Activated naive CD4-positive, alpha-beta T cell treated with anti-CD3 and anti-CD28 coated beads, Interleukin-2, amount 50 U/mL, for 72 hours (primary cell): ENCODE measurements around the gene EHD3. TPM values are rescaled to one million over a fixed set of nuclear protein-coding genes. Genes with fewer than 3 reads are reported as not detected.
A peak's percentile ranks its signal among the peaks of the same experiment; 100 is the strongest.
"Not testable (repeated sequence)": the region's sequence is repeated elsewhere in the genome, so short reads cannot be mapped to it uniquely, and the experiment has no call there.

ENCODE experiments used
- ATAC-seq, 2 donors: fragments of 150-1000 bp; cut with Tn5 transposase; 2 replicates each; pipeline ENCODE4 v1.10.0; 2021; ENCODE audit warnings: mild to moderate bottlenecking in 2 of 2, moderate library complexity in 2 of 2
- DNase-seq, 2 donors: peaks; one replicate each; pipeline ENCODE4 v3.0.0; 2021 to 2022; ENCODE audit warnings: low spot score in 2 of 2
- H3K27ac Mint-ChIP-seq, 2 donors: one replicate each; pipeline ENCODE4 v1.8.0; 2022; ENCODE audit warnings: mild to moderate bottlenecking in 2 of 2, mixed read lengths in 2 of 2
- H3K36me3 Mint-ChIP-seq, 2 donors: one replicate each; pipeline ENCODE4 v1.8.0; 2022; ENCODE audit warnings: mixed read lengths in 2 of 2
- H3K9me3 Mint-ChIP-seq, 2 donors: one replicate each; pipeline ENCODE4 v1.8.0; 2022; ENCODE audit warnings: mixed read lengths in 2 of 2
- total RNA-seq, 2 donors: library from RNA; stranded (reverse); gene quantifications; one replicate each; pipeline ENCODE4 v1.2.3, GENCODE V29; 2022

The EHD3 gene
- total RNA-seq, 2 donors from 2014 or later = 0.48 to 1.9 TPM

GRCh38 chr2:31258351-31258750 lies 24.4 kb downstream of the EHD3 start:
- Mint-ChIP-seq H3K36me3 (no peaks in the 10 kb centered on the region), H3K9me3 (no peaks in the 10 kb centered on the region), H3K27ac (no peak overlapping the region)
- ATAC-seq = no peak
- no peak for DNase-seq

GRCh38 chr2:31259075-31259474 lies 25.1 kb downstream of the EHD3 start:
- Mint-ChIP-seq H3K9me3 (no peaks in the 10 kb centered on the region), H3K36me3 (no peaks in the 10 kb centered on the region), H3K27ac (peak overlapping the region in 1 of 2 donors; percentile 44)
- no peak for ATAC-seq
- DNase-seq = no peak

- ATAC-seq (no peak), DNase-seq (no peak)
- no peaks in the 10 kb centered on the region for H3K9me3 Mint-ChIP-seq
- H3K27ac Mint-ChIP-seq = no peak overlapping the region
- H3K36me3 Mint-ChIP-seq = no peaks in the 10 kb centered on the region
These were observed 26.9 kb downstream of the EHD3 start for GRCh38 chr2:31260870-31261269.

GRCh38 chr2:31263636-31264190 lies 29.8 kb downstream of the EHD3 start:
- no peak for ATAC-seq
- H3K27ac Mint-ChIP-seq = no peak overlapping the region
- no peaks in the 10 kb centered on the region for H3K9me3 Mint-ChIP-seq

GRCh38 chr2:31265234-31265633 lies 31.3 kb downstream of the EHD3 start:
- ATAC-seq (no peak), DNase-seq (no peak)
- Mint-ChIP-seq H3K27ac (no peak overlapping the region), H3K9me3 (no peaks in the 10 kb centered on the region), H3K36me3 (no peaks in the 10 kb centered on the region)

More at GRCh38 chr2:31263636-31264190, 29.8 kb downstream of the EHD3 start:
- no peaks in the 10 kb centered on the region for H3K36me3 Mint-ChIP-seq
- DNase-seq = no peak

GRCh38 chr2:31266804-31267203 lies 32.9 kb downstream of the EHD3 start:
- no peaks in the 10 kb centered on the region for H3K9me3 Mint-ChIP-seq
- no peak for ATAC-seq
- DNase-seq = no peak
- no peaks in the 10 kb centered on the region for H3K36me3 Mint-ChIP-seq
- H3K27ac Mint-ChIP-seq = no peak overlapping the region

GRCh38 chr2:31267437-31268120 lies 33.6 kb downstream of the EHD3 start:
- ATAC-seq (no peak), DNase-seq (no peak)
- no peaks in the 10 kb centered on the region for H3K9me3 Mint-ChIP-seq
- no peaks in the 10 kb centered on the region for H3K36me3 Mint-ChIP-seq
- H3K27ac Mint-ChIP-seq = no peak overlapping the region

GRCh38 chr2:31268344-31268743 lies 34.4 kb downstream of the EHD3 start:
- Mint-ChIP-seq H3K9me3 (no peaks in the 10 kb centered on the region), H3K36me3 (no peaks in the 10 kb centered on the region), H3K27ac (no peak overlapping the region)
- DNase-seq (no peak), ATAC-seq (no peak)

- H3K36me3 Mint-ChIP-seq = no peaks in the 10 kb centered on the region
- H3K9me3 Mint-ChIP-seq = no peaks in the 10 kb centered on the region
- DNase-seq (no peak), ATAC-seq (no peak)
- no peak overlapping the region for H3K27ac Mint-ChIP-seq
These were observed 35.1 kb downstream of the EHD3 start for GRCh38 chr2:31269087-31269486.

- H3K9me3 Mint-ChIP-seq = no peaks in the 10 kb centered on the region
- no peaks in the 10 kb centered on the region for H3K36me3 Mint-ChIP-seq
- no peak for DNase-seq
- H3K27ac Mint-ChIP-seq = no peak overlapping the region
- ATAC-seq = peak; percentile 34 to 43
These were observed 36.2 kb downstream of the EHD3 start for GRCh38 chr2:31270131-31270530.

- Mint-ChIP-seq H3K27ac (no peak overlapping the region), H3K9me3 (no peaks in the 10 kb centered on the region), H3K36me3 (no peaks in the 10 kb centered on the region)
- ATAC-seq (no peak), DNase-seq (no peak)
These were observed 36.9 kb downstream of the EHD3 start for GRCh38 chr2:31270822-31271231.

GRCh38 chr2:31271851-31272267 lies 37.9 kb downstream of the EHD3 start:
- no peak for DNase-seq
- no peak for ATAC-seq
- Mint-ChIP-seq H3K9me3 (no peaks in the 10 kb centered on the region), H3K27ac (no peak overlapping the region), H3K36me3 (no peaks in the 10 kb centered on the region)

- no peaks in the 10 kb centered on the region for H3K36me3 Mint-ChIP-seq
- DNase-seq (no peak), ATAC-seq (no peak)
- no peaks in the 10 kb centered on the region for H3K9me3 Mint-ChIP-seq
- no peak overlapping the region for H3K27ac Mint-ChIP-seq
These were observed 40.6 kb downstream of the EHD3 start for GRCh38 chr2:31274401-31275075.

- ATAC-seq = no peak
These were observed 42.0 kb downstream of the EHD3 start for GRCh38 chr2:31275976-31276375.

GRCh38 chr2:31277621-31278020 lies 43.7 kb downstream of the EHD3 start:
- H3K36me3 Mint-ChIP-seq = no peaks in the 10 kb centered on the region
- DNase-seq (no peak), ATAC-seq (no peak)
- peaks cover 0 to 4% of the 10 kb centered on the region in 2 donors for H3K9me3 Mint-ChIP-seq
- no peak overlapping the region for H3K27ac Mint-ChIP-seq

More at GRCh38 chr2:31275976-31276375, 42.0 kb downstream of the EHD3 start:
- H3K27ac Mint-ChIP-seq = no peak overlapping the region
- H3K36me3 Mint-ChIP-seq = no peaks in the 10 kb centered on the region
- no peaks in the 10 kb centered on the region for H3K9me3 Mint-ChIP-seq
- no peak for DNase-seq

- Mint-ChIP-seq H3K27ac (no peak overlapping the region), H3K9me3 (peaks cover 0 to 4% of the 10 kb centered on the region in 2 donors), H3K36me3 (no peaks in the 10 kb centered on the region)
- DNase-seq = no peak
- ATAC-seq = no peak
These were observed 48.7 kb downstream of the EHD3 start for GRCh38 chr2:31282634-31283033.

GRCh38 chr2:31283193-31283919 lies 49.4 kb downstream of the EHD3 start:
- peak in 1 of 2 donors; percentile 75 for ATAC-seq
- not testable (repeated sequence) for H3K9me3 Mint-ChIP-seq, DNase-seq, H3K36me3 Mint-ChIP-seq
- peak overlapping the region; percentile 8 to 51 for H3K27ac Mint-ChIP-seq
